ENCODE results near the gene DROSHA.

Gene DROSHA

DNA sequence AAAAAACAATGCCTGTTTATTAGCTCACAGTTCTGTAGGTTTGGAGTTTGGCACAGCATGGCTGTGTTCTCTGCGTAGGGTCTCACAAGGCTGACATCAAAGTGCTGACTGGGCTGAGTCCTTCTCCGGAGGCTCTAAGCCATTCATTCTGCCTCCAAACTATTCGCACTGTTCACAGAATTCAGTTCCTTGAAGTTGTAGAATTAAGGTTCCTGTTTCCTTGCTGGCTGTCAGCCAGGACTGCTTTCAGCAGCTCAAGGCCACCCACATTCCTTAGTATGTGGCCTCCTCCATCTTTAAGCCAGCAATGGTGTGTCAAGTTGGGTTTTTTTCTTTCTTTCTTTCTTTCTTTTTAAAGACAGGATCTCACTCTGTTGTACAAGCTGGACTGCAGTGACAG, 176.6 kb downstream of the DROSHA start:
- no peak overlapping the region for H3K4me3 ChIP-seq (ENCODE audit: low read depth, low read length)
- TF ChIP-seq, protein P1, sequence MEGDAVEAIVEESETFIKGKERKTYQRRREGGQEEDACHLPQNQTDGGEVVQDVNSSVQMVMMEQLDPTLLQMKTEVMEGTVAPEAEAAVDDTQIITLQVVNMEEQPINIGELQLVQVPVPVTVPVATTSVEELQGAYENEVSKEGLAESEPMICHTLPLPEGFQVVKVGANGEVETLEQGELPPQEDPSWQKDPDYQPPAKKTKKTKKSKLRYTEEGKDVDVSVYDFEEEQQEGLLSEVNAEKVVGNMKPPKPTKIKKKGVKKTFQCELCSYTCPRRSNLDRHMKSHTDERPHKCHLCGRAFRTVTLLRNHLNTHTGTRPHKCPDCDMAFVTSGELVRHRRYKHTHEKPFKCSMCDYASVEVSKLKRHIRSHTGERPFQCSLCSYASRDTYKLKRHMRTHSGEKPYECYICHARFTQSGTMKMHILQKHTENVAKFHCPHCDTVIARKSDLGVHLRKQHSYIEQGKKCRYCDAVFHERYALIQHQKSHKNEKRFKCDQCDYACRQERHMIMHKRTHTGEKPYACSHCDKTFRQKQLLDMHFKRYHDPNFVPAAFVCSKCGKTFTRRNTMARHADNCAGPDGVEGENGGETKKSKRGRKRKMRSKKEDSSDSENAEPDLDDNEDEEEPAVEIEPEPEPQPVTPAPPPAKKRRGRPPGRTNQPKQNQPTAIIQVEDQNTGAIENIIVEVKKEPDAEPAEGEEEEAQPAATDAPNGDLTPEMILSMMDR (IDR thresholded peaks at IDR 0.05; ENCODE audit: borderline replicate concordance, insufficient read depth, low read depth, low read length): no peak

Data from GM12875 (cell line).